ENCODE measurements around the gene URGCP. TPM values are rescaled to one million over a fixed set of nuclear protein-coding genes. Genes with fewer than 3 reads are reported as not detected.
A peak's percentile ranks its signal among the peaks of the same experiment; 100 is the strongest.

The URGCP gene
- total and polyA plus RNA-seq, 5 donors from 2014 or later, result 14.6 to 31.0 (median 21.0) TPM

- peaks cover 26 to 40% (median 30%) of the 10 kb centered on the region in 4 donors for H3K4me1 Mint-ChIP-seq
- no peak for DNase-seq
- no peak for ATAC-seq (ENCODE audit: low read depth in 2 of 2)
- H3K4me3 ChIP-seq (ENCODE audit: low read depth, low read length), result no peak overlapping the region
- no peaks in the 10 kb centered on the region for H3K4me1 ChIP-seq (ENCODE audit: control insufficient read depth, insufficient read depth, low read length, poor library complexity, severe bottlenecking)
- peaks cover 15% of the 10 kb centered on the region for H3K36me3 Mint-ChIP-seq
- H3K27me3 Mint-ChIP-seq, result no peaks in the 10 kb centered on the region
- no peaks in the 10 kb centered on the region for H3K27me3 ChIP-seq (ENCODE audit: control insufficient read depth, insufficient read depth, low read length)
- no peak overlapping the region for H3K27ac Mint-ChIP-seq
- H3K27ac ChIP-seq (ENCODE audit: insufficient read depth, low read length, poor library complexity, severe bottlenecking), result no peak overlapping the region
- peaks cover 19% of the 10 kb centered on the region for H3K36me3 ChIP-seq (ENCODE audit: control insufficient read depth, insufficient read depth, low read length)
- no peak overlapping the region for H3K4me3 Mint-ChIP-seq
- no peaks in the 10 kb centered on the region for H3K9me3 ChIP-seq (ENCODE audit: control insufficient read depth in 2 of 2, low read length in 2 of 2)
- H3K9me3 Mint-ChIP-seq, result no peaks in the 10 kb centered on the region
Observed at GRCh38 chr7:43890468-43890867, 15.9 kb downstream of the URGCP start.

GRCh38 chr7:43888993-43889945 is 17.1 kb downstream of the URGCP start:
- H3K27me3 Mint-ChIP-seq, result no peaks in the 10 kb centered on the region
- peaks cover 26 to 37% (median 28%) of the 10 kb centered on the region in 4 donors for H3K4me1 Mint-ChIP-seq
- H3K9me3 ChIP-seq (ENCODE audit: control insufficient read depth in 2 of 2, low read length in 2 of 2), result no peaks in the 10 kb centered on the region
- H3K4me1 ChIP-seq (ENCODE audit: control insufficient read depth, insufficient read depth, low read length, poor library complexity, severe bottlenecking), result no peaks in the 10 kb centered on the region
- no peaks in the 10 kb centered on the region for H3K27me3 ChIP-seq (ENCODE audit: control insufficient read depth, insufficient read depth, low read length)
- DNase-seq (peak in 1 of 3 donors; percentile 42), ATAC-seq (ENCODE audit: low read depth in 2 of 2) (no peak)
- peaks cover 24% of the 10 kb centered on the region for H3K36me3 ChIP-seq (ENCODE audit: control insufficient read depth, insufficient read depth, low read length)
- H3K4me3 ChIP-seq (ENCODE audit: low read depth, low read length), result no peak overlapping the region
- no peak overlapping the region for H3K27ac ChIP-seq (ENCODE audit: insufficient read depth, low read length, poor library complexity, severe bottlenecking)
- H3K36me3 Mint-ChIP-seq, result peaks cover 20% of the 10 kb centered on the region
- H3K27ac Mint-ChIP-seq, result peak overlapping the region in 2 of 3 donors; percentile 49 to 89
- H3K9me3 Mint-ChIP-seq, result no peaks in the 10 kb centered on the region
- no peak overlapping the region for H3K4me3 Mint-ChIP-seq

GRCh38 chr7:43884617-43885016 is 21.8 kb downstream of the URGCP start:
- H3K27me3 Mint-ChIP-seq, result no peaks in the 10 kb centered on the region
- H3K36me3 ChIP-seq (ENCODE audit: control insufficient read depth, insufficient read depth, low read length), result peaks cover 54% of the 10 kb centered on the region
- ATAC-seq (ENCODE audit: low read depth in 2 of 2) (no peak), DNase-seq (no peak)
- H3K4me3 ChIP-seq (ENCODE audit: low read depth, low read length), result no peak overlapping the region
- H3K4me1 ChIP-seq (ENCODE audit: control insufficient read depth, insufficient read depth, low read length, poor library complexity, severe bottlenecking), result no peaks in the 10 kb centered on the region
- no peaks in the 10 kb centered on the region for H3K9me3 ChIP-seq (ENCODE audit: control insufficient read depth in 2 of 2, low read length in 2 of 2)
- no peak overlapping the region for H3K4me3 Mint-ChIP-seq
- H3K36me3 Mint-ChIP-seq, result peaks cover 46% of the 10 kb centered on the region
- no peak overlapping the region for H3K27ac ChIP-seq (ENCODE audit: insufficient read depth, low read length, poor library complexity, severe bottlenecking)
- no peaks in the 10 kb centered on the region for H3K9me3 Mint-ChIP-seq
- no peak overlapping the region for H3K27ac Mint-ChIP-seq
- peaks cover 9 to 12% (median 10%) of the 10 kb centered on the region in 4 donors for H3K4me1 Mint-ChIP-seq
- no peaks in the 10 kb centered on the region for H3K27me3 ChIP-seq (ENCODE audit: control insufficient read depth, insufficient read depth, low read length)

GRCh38 chr7:43884209-43884608 is 22.2 kb downstream of the URGCP start:
- peaks cover 50% of the 10 kb centered on the region for H3K36me3 Mint-ChIP-seq
- no peak overlapping the region for H3K27ac Mint-ChIP-seq

GRCh38 chr7:43880596-43880995 is 25.8 kb downstream of the URGCP start:
- no peak overlapping the region for H3K4me3 ChIP-seq (ENCODE audit: low read depth, low read length)
- Mint-ChIP-seq H3K4me3 (no peak overlapping the region), H3K27me3 (no peaks in the 10 kb centered on the region), H3K36me3 (peaks cover 65% of the 10 kb centered on the region), H3K4me1 (peaks cover 0 to 2% (median 0%) of the 10 kb centered on the region in 4 donors), H3K27ac (no peak overlapping the region), H3K9me3 (no peaks in the 10 kb centered on the region)
- no peaks in the 10 kb centered on the region for H3K27me3 ChIP-seq (ENCODE audit: control insufficient read depth, insufficient read depth, low read length)
- no peaks in the 10 kb centered on the region for H3K9me3 ChIP-seq (ENCODE audit: control insufficient read depth in 2 of 2, low read length in 2 of 2)
- H3K27ac ChIP-seq (ENCODE audit: insufficient read depth, low read length, poor library complexity, severe bottlenecking), result no peak overlapping the region
- DNase-seq (no peak), ATAC-seq (ENCODE audit: low read depth in 2 of 2) (no peak)
- peaks cover 76% of the 10 kb centered on the region for H3K36me3 ChIP-seq (ENCODE audit: control insufficient read depth, insufficient read depth, low read length)
- no peaks in the 10 kb centered on the region for H3K4me1 ChIP-seq (ENCODE audit: control insufficient read depth, insufficient read depth, low read length, poor library complexity, severe bottlenecking)

More at GRCh38 chr7:43884209-43884608, 22.2 kb downstream of the URGCP start:
- no peak overlapping the region for H3K4me3 Mint-ChIP-seq
- DNase-seq (no peak), ATAC-seq (ENCODE audit: low read depth in 2 of 2) (no peak)
- Histone ChIP-seq H3K27me3 (ENCODE audit: control insufficient read depth, insufficient read depth, low read length) (no peaks in the 10 kb centered on the region), H3K4me3 (ENCODE audit: low read depth, low read length) (no peak overlapping the region), H3K9me3 (ENCODE audit: control insufficient read depth in 2 of 2, low read length in 2 of 2) (no peaks in the 10 kb centered on the region), H3K27ac (ENCODE audit: insufficient read depth, low read length, poor library complexity, severe bottlenecking) (no peak overlapping the region), H3K4me1 (ENCODE audit: control insufficient read depth, insufficient read depth, low read length, poor library complexity, severe bottlenecking) (no peaks in the 10 kb centered on the region), H3K36me3 (ENCODE audit: control insufficient read depth, insufficient read depth, low read length) (peaks cover 58% of the 10 kb centered on the region)
- peaks cover 5 to 8% (median 7%) of the 10 kb centered on the region in 4 donors for H3K4me1 Mint-ChIP-seq
- no peaks in the 10 kb centered on the region for H3K9me3 Mint-ChIP-seq
- H3K27me3 Mint-ChIP-seq, result no peaks in the 10 kb centered on the region

GRCh38 chr7:43879477-43879876 is 26.9 kb downstream of the URGCP start:
- Mint-ChIP-seq H3K9me3 (no peaks in the 10 kb centered on the region), H3K27me3 (no peaks in the 10 kb centered on the region), H3K36me3 (peaks cover 62% of the 10 kb centered on the region), H3K27ac (peak overlapping the region in 1 of 3 donors; percentile 15), H3K4me1 (peaks cover 0 to 4% (median 1%) of the 10 kb centered on the region in 4 donors), H3K4me3 (no peak overlapping the region)
- no peaks in the 10 kb centered on the region for H3K9me3 ChIP-seq (ENCODE audit: control insufficient read depth in 2 of 2, low read length in 2 of 2)
- H3K36me3 ChIP-seq (ENCODE audit: control insufficient read depth, insufficient read depth, low read length), result peaks cover 66% of the 10 kb centered on the region
- no peaks in the 10 kb centered on the region for H3K27me3 ChIP-seq (ENCODE audit: control insufficient read depth, insufficient read depth, low read length)
- DNase-seq (no peak), ATAC-seq (ENCODE audit: low read depth in 2 of 2) (no peak)
- H3K4me1 ChIP-seq (ENCODE audit: control insufficient read depth, insufficient read depth, low read length, poor library complexity, severe bottlenecking), result no peaks in the 10 kb centered on the region
- H3K27ac ChIP-seq (ENCODE audit: insufficient read depth, low read length, poor library complexity, severe bottlenecking), result no peak overlapping the region
- H3K4me3 ChIP-seq (ENCODE audit: low read depth, low read length), result no peak overlapping the region

- peak overlapping the region in 1 of 3 donors; percentile 15 for H3K27ac Mint-ChIP-seq
- Histone ChIP-seq H3K27ac (ENCODE audit: insufficient read depth, low read length, poor library complexity, severe bottlenecking) (no peak overlapping the region), H3K27me3 (ENCODE audit: control insufficient read depth, insufficient read depth, low read length) (no peaks in the 10 kb centered on the region), H3K36me3 (ENCODE audit: control insufficient read depth, insufficient read depth, low read length) (peaks cover 60% of the 10 kb centered on the region), H3K9me3 (ENCODE audit: control insufficient read depth in 2 of 2, low read length in 2 of 2) (no peaks in the 10 kb centered on the region), H3K4me1 (ENCODE audit: control insufficient read depth, insufficient read depth, low read length, poor library complexity, severe bottlenecking) (no peaks in the 10 kb centered on the region), H3K4me3 (ENCODE audit: low read depth, low read length) (no peak overlapping the region)
- H3K4me1 Mint-ChIP-seq, result peaks cover 0 to 4% (median 0%) of the 10 kb centered on the region in 4 donors
- no peak for ATAC-seq (ENCODE audit: low read depth in 2 of 2)
- no peak for DNase-seq
- H3K4me3 Mint-ChIP-seq, result no peak overlapping the region
- no peaks in the 10 kb centered on the region for H3K9me3 Mint-ChIP-seq
- peaks cover 58% of the 10 kb centered on the region for H3K36me3 Mint-ChIP-seq
- no peaks in the 10 kb centered on the region for H3K27me3 Mint-ChIP-seq
Observed at GRCh38 chr7:43878867-43879266, 27.5 kb downstream of the URGCP start.

All from CD4-positive, CD25-positive, alpha-beta regulatory T cell (primary cell).